Measurements from ENCODE around the gene CABP7.

CABP7 gene

GRCh38 chr22:29769723-29770321, 50.0 kb downstream of the CABP7 start:
- no peak for DNase-seq (ENCODE audit: extremely low read depth in 1 of 2, low read depth in 1 of 2)

DNA sequence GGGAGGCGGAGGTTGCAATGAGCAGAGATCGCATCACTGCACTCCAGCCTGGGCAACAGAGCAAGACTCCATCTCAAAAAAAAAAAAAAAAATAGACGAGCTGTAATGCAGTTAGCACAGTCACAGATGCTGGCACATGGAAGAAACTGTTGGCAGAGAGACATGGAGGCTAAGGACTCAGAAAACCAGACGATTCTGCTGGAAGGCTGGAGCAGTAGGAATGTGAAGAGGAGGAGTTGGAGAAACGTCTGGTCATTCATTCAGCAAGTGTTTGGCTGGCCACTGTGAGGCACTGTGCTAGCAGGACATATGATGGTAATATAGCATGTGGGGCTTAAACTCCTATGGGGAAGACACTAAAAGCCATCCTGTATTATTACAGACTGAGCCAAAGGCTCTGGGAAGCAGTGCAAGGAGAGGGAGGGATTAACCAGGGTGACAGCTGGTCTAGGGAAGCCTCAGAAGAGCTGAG, 52.4 kb downstream of the CABP7 start:
- DNase-seq (ENCODE audit: extremely low read depth in 1 of 2, low read depth in 1 of 2), result no peak

- DNase-seq (ENCODE audit: extremely low read depth in 1 of 2, low read depth in 1 of 2), result no peak
Observed at GRCh38 chr22:29773233-29773632, 53.4 kb downstream of the CABP7 start.

DNA sequence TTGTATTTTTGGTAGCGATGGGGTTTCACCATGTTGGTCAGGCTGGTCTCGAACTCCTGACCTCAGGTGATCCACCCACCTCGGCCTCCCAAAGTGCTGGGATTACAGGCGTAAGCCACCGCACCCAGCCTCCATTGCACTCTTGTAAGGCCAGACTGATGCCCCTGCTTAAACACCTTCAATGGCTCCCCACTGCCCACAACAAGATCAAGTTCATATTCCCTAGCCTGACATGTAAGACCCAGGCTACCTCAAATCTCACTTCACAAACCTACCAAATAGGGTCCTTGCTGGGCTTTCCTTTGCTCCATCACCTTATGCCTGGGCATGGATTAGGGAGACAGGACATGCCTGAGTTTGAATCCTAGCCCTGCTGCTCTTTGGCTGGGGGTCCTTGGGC, 60.4 kb downstream of the CABP7 start:
- DNase-seq (ENCODE audit: extremely low read depth in 1 of 2, low read depth in 1 of 2), result no peak

DNA sequence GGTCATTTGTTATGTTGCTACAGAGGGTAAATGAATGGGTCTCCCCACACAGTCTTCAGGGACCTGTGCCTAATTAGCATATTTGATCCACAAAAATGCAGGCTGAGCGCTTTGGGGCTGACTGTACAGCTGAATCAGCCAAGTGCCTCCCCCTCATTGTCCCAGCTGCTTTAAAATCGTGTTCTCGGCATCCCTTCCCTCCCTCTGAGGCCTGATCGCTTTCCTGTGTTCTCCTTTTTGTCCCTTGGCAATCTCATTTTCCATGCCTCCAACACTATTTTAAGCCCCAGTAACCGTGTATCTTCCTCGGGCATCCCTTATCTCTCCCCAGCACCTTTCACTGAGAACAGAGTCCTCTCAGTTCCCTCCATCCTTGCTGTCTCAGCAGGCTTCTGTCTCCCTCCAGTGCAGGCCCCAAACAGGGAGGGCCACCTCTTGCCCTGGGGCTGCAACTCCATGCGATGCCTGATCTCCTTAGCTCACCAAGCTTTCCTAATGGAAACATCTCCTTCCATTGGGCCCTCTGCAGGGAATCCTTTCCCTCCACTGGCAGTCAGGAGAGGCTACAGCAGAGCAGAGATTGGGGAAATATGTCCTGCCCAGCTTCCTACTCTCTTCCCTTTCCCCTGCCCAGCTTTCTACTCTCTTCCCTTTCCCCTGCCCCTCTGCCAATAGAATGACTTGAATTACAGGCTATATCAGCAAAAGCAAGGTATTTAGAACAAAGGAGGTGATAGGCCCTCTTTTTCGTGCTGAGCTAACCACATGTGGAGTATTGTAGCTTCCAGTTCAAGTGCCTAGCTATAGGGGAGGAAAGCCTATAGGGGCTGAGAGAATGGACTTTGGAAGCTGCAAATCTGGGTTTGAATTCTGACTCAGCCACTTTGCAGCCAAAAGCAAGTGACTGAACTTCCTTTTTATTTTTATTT, 61.2 kb downstream of the CABP7 start:
- DNase-seq (ENCODE audit: extremely low read depth in 1 of 2, low read depth in 1 of 2), result no peak

Data from activated CD8-positive, alpha-beta memory T cell treated with anti-CD3 and anti-CD28 coated beads for 1 hour (primary cell).